Heart right ventricle (tissue), 16 donors: ENCODE measurements around the gene PDSS1. TPM values are rescaled to one million over a fixed set of nuclear protein-coding genes. Genes with fewer than 3 reads are reported as not detected.

Experiments used
- ATAC-seq, 8 donors: fragments of 200-7000 bp; cut with Tn5 transposase; one replicate each; pipeline ENCODE4 v1.9.1; 2020; ENCODE audit warnings: mild to moderate bottlenecking in 8 of 8, moderate library complexity in 8 of 8, moderate number of reproducible peaks in 1 of 8
- DNase-seq, 2 donors: peaks; one replicate each; pipeline ENCODE4 v3.0.0-alpha.2; 2020
- H3K27ac ChIP-seq, 10 donors: fragments of 200-600 bp; sonication (generic) in 2 of 10; one replicate each; pipeline versions ENCODE4 v1.5.0 to v1.8.0; 2020 to 2022; ENCODE audit warnings: mild to moderate bottlenecking in 3 of 10
- H3K27me3 ChIP-seq, 7 donors: fragments of 200-600 bp; one replicate each; pipeline ENCODE4 v1.8.0; 2021 to 2022; ENCODE audit warnings: mild to moderate bottlenecking in 2 of 7
- H3K36me3 ChIP-seq, 9 donors: fragments of 200-600 bp; sonication (generic) in 1 of 9; one replicate each; pipeline versions ENCODE4 v1.5.0 to v1.8.0; 2020 to 2022; ENCODE audit warnings: mild to moderate bottlenecking in 2 of 9
- H3K4me1 ChIP-seq, 9 donors: fragments of 200-600 bp; sonication (generic) in 1 of 9; one replicate each; pipeline versions ENCODE4 v1.5.0 to v1.8.0; 2020 to 2022; ENCODE audit warnings: mild to moderate bottlenecking in 4 of 9
- H3K4me3 ChIP-seq, 10 donors: fragments of 200-600 bp; sonication (generic) in 2 of 10; one replicate each; pipeline versions ENCODE4 v1.5.0 to v1.8.0; 2020 to 2022; ENCODE audit warnings: mild to moderate bottlenecking in 7 of 10, moderate library complexity in 2 of 10
- H3K9me3 ChIP-seq, 11 donors: fragments of 200-600 bp in 10 of 11; sonication (generic) in 2 of 11; one replicate each; pipeline versions ENCODE4 v1.5.0 to v1.8.0; 2013 to 2022; ENCODE audit warnings: mild to moderate bottlenecking in 2 of 11, control low read depth in 1 of 11, moderate library complexity in 1 of 11
- WGBS, 2 donors: extraction: QIAGEN DNeasy Blood & Tissue Kit; methylation state at CpG; one replicate each; pipeline ENCODE4 v1.1.7; 2013; ENCODE audit warnings: inconsistent platforms in 1 of 2; 5-methylcytosine and 5-hydroxymethylcytosine counted together
- intact Hi-C, 10 donors: fragments of 100-400 bp; cut with DNase I; formaldehyde crosslinking; loops; one replicate each; pipeline versions ENCODE4 v1.11.1 to v1.14.2; 2022
- polyA plus RNA-seq, 2 donors: library from polyadenylated mRNA; stranded (reverse); fragments of 200-250 nt; gene quantifications; one replicate each; pipeline ENCODE4 v1.2.3, GENCODE V29; 2013
- total RNA-seq, 10 donors: library from RNA; stranded (reverse); fragmentation: NEBNext Ultra II Directional in 3 of 10; extraction: Animal tissue kit (Norgen Biotek cat#: 25700) in 3 of 10; gene quantifications; one replicate each; pipeline versions ENCODE4 v1.2.1 to v1.2.4, GENCODE V29; 2021 to 2023
- TF ChIP-seq, protein P1 (sequence below), 9 donors: fragments of 200-600 bp; sonication (generic) in 2 of 9; IDR thresholded peaks; one replicate each; pipeline versions ENCODE4 v1.5.0 to v1.8.0; 2021 to 2022; ENCODE audit warnings: antibody characterized with exemption in 9 of 9, mild to moderate bottlenecking in 5 of 9, moderate library complexity in 1 of 9
- donor health status: Arrhythmogenic right ventricular cardiomyopathy.
- donor health status: ischemic (EF 13 %, LVEDD 7.1; RV severe dilation, severe dysfunction).
- donor health status: healthy with polysubstance abuse.
- donor health status: DM: no; HTN: yes; CAD: no.
- donor health status: DM: no; HTN: no; CAD: no.
- donor health status: ischemic (EF 25% LVEDD 6.9; RV normal size, moderate dysfunction).
- donor health status: ischemic (EF 25% LVEDD 5.7; RV mildly dilated, moderate dysfunction).
- donor health status: healthy.
- donor health status: DM: yes; HTN: yes; CAD: no.
- donor health status: Ischemic cardiomyopathy.
- donor health status: ischemic (EF 35%, LVEDD 5.7; RV mildly dilated, moderate dysfunction).
- donor health status: nonischemic (EF 11% LVEDD 7.7; RV severe dilation, severe dysfunction).
- donor health status: DM: yes; HTN: yes; CAD: no.
- donor health status: PGD.
- donor health status: ischemic (EF 29% LVEDD 5.4; RV normal size, mild dysfunction).
- donor health status: nonischemic (EF 23%, LVEDD 6.1; RV moderate dilation, normal function).

The PDSS1 gene
- total and polyA plus RNA-seq, 12 donors = 3.7 to 10.5 (median 5.9) TPM

DNA sequence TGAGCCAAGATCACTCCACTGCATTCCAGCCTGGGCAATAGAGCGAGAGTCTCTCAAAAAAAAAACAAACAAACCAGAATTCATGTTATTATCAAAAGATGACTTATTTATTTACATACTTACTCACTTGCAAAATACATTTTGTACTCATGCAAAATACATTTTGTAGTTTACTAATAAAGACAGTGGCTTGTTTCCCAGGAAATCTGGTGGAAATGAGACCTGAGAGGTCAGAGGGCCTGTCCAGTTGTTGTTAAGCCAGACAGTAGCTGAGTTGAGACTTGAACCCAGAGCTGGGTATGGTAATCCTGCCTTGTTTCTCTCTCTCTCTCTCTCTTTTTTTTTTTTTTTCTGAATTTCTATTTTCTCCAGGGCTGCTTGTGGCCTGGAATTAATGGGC lies 29.5 kb downstream of the PDSS1 start:
- Histone ChIP-seq H3K27me3 (no peaks in the 10 kb centered on the region), H3K4me1 (peaks cover 0 to 6% (median 0%) of the 10 kb centered on the region in 9 donors), H3K9me3 (no peaks in the 10 kb centered on the region), H3K36me3 (peaks cover 0 to 80% (median 5%) of the 10 kb centered on the region in 9 donors), H3K4me3 (no peak overlapping the region), H3K27ac (no peak overlapping the region)
- 94 to 100% methylated on average over 1 of the region's 1 CpG for WGBS, 2 donors
- ATAC-seq (no peak), DNase-seq (no peak)
- intact Hi-C loops = loop anchor here (2.0 to 5.0 kb wide), 5 partner anchors 132 to 156 kb away; partner anchors contain the start of gene ABI1 (in 3 of the 10)
- TF ChIP-seq, protein P1, sequence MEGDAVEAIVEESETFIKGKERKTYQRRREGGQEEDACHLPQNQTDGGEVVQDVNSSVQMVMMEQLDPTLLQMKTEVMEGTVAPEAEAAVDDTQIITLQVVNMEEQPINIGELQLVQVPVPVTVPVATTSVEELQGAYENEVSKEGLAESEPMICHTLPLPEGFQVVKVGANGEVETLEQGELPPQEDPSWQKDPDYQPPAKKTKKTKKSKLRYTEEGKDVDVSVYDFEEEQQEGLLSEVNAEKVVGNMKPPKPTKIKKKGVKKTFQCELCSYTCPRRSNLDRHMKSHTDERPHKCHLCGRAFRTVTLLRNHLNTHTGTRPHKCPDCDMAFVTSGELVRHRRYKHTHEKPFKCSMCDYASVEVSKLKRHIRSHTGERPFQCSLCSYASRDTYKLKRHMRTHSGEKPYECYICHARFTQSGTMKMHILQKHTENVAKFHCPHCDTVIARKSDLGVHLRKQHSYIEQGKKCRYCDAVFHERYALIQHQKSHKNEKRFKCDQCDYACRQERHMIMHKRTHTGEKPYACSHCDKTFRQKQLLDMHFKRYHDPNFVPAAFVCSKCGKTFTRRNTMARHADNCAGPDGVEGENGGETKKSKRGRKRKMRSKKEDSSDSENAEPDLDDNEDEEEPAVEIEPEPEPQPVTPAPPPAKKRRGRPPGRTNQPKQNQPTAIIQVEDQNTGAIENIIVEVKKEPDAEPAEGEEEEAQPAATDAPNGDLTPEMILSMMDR (IDR thresholded peaks at IDR 0.05) = no peak

DNA sequence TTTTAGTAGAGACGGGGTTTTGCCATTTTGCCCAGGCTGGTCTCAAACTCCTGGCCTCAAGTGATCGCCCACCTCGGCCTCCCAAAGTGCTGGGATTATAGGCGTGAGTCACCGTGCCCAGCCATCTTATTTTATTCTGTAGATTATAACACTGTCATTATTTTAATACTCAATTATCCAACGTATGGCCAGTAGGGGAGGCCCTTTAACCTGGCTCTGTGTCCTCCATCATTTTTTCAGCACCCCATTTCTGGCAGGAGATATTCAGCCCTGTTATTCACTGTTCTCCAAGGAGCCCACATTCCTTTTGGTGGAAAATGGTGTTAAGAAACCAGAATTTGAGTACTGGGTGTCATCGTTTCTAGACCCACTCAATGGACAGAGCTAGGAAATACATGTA lies 31.5 kb downstream of the PDSS1 start:
- no peaks in the 10 kb centered on the region for H3K27me3 ChIP-seq
- no peak overlapping the region for H3K4me3 ChIP-seq
- WGBS, 2 donors = 93 to 94% methylated on average over 7 of the region's 7 CpGs
- H3K36me3 ChIP-seq = peaks cover 0 to 84% (median 5%) of the 10 kb centered on the region in 9 donors
- H3K9me3 ChIP-seq = no peaks in the 10 kb centered on the region
- DNase-seq (no peak), ATAC-seq (no peak)
- intact Hi-C loops = loop anchor here in 4 of 10 donors (5.0 kb wide), 2 partner anchors 133 to 153 kb away; partner anchors contain the start of gene ABI1 (in 3 of the 4)
- H3K4me1 ChIP-seq = peaks cover 0 to 6% (median 0%) of the 10 kb centered on the region in 9 donors
- no peak overlapping the region for H3K27ac ChIP-seq
- TF ChIP-seq, protein P1 (IDR thresholded peaks at IDR 0.05) = no peak

DNA sequence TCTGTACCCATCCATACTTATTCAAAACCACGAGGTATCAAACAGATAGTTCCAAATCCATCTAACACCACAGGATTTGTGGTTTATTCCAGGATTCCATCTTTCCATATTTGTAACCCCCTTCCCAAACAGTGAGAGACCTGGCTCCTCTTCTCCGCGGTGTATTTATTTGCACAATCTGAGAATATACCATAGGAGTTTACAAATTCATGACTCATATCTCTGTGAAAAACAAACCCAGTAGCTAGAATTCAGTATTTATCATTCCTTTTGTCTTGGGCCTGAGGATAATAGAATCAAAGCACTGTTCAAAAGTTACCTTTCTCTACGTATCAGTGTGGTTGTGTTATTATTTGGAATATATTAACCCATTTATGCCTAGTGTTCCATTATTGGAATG lies 31.9 kb downstream of the PDSS1 start:
- H3K36me3 ChIP-seq = peaks cover 0 to 84% (median 5%) of the 10 kb centered on the region in 9 donors
- H3K9me3 ChIP-seq = no peaks in the 10 kb centered on the region
- peaks cover 0 to 6% (median 0%) of the 10 kb centered on the region in 9 donors for H3K4me1 ChIP-seq
- H3K27me3 ChIP-seq = no peaks in the 10 kb centered on the region
- ATAC-seq (no peak), DNase-seq (no peak)
- intact Hi-C loops = loop anchor here in 4 of 10 donors (5.0 kb wide), 2 partner anchors 133 to 153 kb away; partner anchors contain the start of gene ABI1 (in 3 of the 4)
- no peak overlapping the region for H3K27ac ChIP-seq
- no peak overlapping the region for H3K4me3 ChIP-seq
- TF ChIP-seq, protein P1 (IDR thresholded peaks at IDR 0.05) = no peak
- 78 to 94% methylated on average over 4 of the region's 4 CpGs for WGBS, 2 donors

DNA sequence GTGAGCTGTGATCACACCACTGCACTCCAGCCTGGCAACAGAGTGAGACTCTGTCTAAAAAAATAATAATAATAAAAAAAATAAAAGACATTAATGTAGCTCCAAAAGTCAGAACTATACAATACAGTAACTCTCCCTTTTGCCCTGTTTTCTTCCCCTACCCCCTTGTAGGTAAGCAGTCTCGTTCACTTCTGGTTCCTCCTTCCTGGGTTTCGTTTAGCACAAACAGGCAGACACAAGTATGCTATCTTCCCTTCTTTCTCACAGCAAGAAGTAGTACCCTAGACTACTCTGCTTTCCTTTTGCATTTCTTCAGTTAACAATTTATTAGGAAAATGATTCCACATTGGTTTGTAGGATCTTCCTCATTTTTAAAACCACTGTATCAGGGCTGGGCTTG lies 33.1 kb downstream of the PDSS1 start:
- Histone ChIP-seq H3K4me1 (peaks cover 0 to 6% (median 0%) of the 10 kb centered on the region in 9 donors), H3K36me3 (peaks cover 0 to 82% (median 3%) of the 10 kb centered on the region in 9 donors), H3K9me3 (no peaks in the 10 kb centered on the region), H3K27me3 (no peaks in the 10 kb centered on the region), H3K4me3 (no peak overlapping the region), H3K27ac (no peak overlapping the region)
- 87 to 96% methylated on average over 2 of the region's 2 CpGs for WGBS, 2 donors
- intact Hi-C loops = no loop called here
- DNase-seq = no peak
- TF ChIP-seq, protein P1 (IDR thresholded peaks at IDR 0.05) = no peak
- no peak for ATAC-seq
